SU-DHL-6 (cell line): ENCODE data around the gene ZC3H7A.
A peak's percentile ranks its signal among the peaks of the same experiment; 100 is the strongest.

Experiments used
- H2AFZ ChIP-seq: fragments of 200-600 bp; sonication (generic); 2 replicates; pipeline ENCODE4 v1.6.1; 2014; ENCODE audit warnings: low read depth, mild to moderate bottlenecking, moderate library complexity, mixed read lengths, antibody characterized with exemption, low read length; ENCODE audit not compliant: severe bottlenecking
- H3F3A ChIP-seq: fragments of 200-600 bp; shearing (Covaris generic); 2 replicates; pipeline ENCODE4 v1.6.0; 2016; ENCODE audit warnings: antibody characterized with exemption, mild to moderate bottlenecking; ENCODE audit not compliant: insufficient read depth
- H3K27ac ChIP-seq: fragments of 200-600 bp; sonication (generic); 2 replicates; pipeline ENCODE4 v1.5.1; 2016; ENCODE audit warnings: low read depth, mild to moderate bottlenecking, low read length, moderate library complexity, mixed read lengths
- H3K27me3 ChIP-seq: fragments of 200-600 bp; sonication (generic), shearing (Covaris generic); 2 replicates; pipeline ENCODE4 v1.6.0; 2014; ENCODE audit warnings: mild to moderate bottlenecking, low read length
- H3K36me3 ChIP-seq: fragments of 200-600 bp; sonication (generic); 2 replicates; pipeline ENCODE4 v1.6.1; 2014; ENCODE audit warnings: mild to moderate bottlenecking, low read length, mixed read lengths
- H3K4me2 ChIP-seq: fragments of 300-600, 200-600 bp; shearing (Covaris generic), sonication (generic); 2 replicates; pipeline ENCODE4 v1.6.0; 2014; ENCODE audit warnings: low read length, low read depth, mild to moderate bottlenecking; ENCODE audit not compliant: poor library complexity, severe bottlenecking
- H3K4me3 ChIP-seq: fragments of 200-600 bp; sonication (generic); 2 replicates; pipeline ENCODE4 v1.5.1; 2014; ENCODE audit warnings: antibody characterized with exemption, low read length, mild to moderate bottlenecking, mixed read lengths; ENCODE audit not compliant: insufficient read depth, poor library complexity, severe bottlenecking
- H3K79me2 ChIP-seq: fragments of 200-600 bp; sonication (generic); 2 replicates; pipeline ENCODE4 v1.6.1; 2014; ENCODE audit warnings: mild to moderate bottlenecking, low read length, moderate library complexity; ENCODE audit not compliant: insufficient read depth
- H3K9ac ChIP-seq: fragments of 200-600 bp; sonication (generic); 2 replicates; pipeline ENCODE4 v1.7.0; 2014; ENCODE audit warnings: mild to moderate bottlenecking, low read length
- H3K9me2 ChIP-seq: fragments of 200-600 bp; sonication (generic); replicated peaks from 2 replicates; pipeline ENCODE4 v1.6.1; 2014; ENCODE audit warnings: low read length; ENCODE audit not compliant: insufficient read depth
- H3K9me3 ChIP-seq: fragments of 200-600 bp; sonication (generic); 2 replicates; pipeline ENCODE4 v1.6.1; 2014; ENCODE audit warnings: low read length, mixed read lengths; ENCODE audit not compliant: insufficient read depth
- H4K20me1 ChIP-seq: fragments of 200-600 bp; sonication (generic); 2 replicates; pipeline ENCODE4 v1.6.1; 2014; ENCODE audit warnings: low read depth, mild to moderate bottlenecking, antibody characterized with exemption, low read length, moderate library complexity, mixed read lengths
- CTCF ChIP-seq: fragments of 200-600 bp; sonication (generic); IDR thresholded peaks from one replicate; pipeline ENCODE4 v1.5.1; 2017; ENCODE audit warnings: antibody characterized with exemption, mild to moderate bottlenecking, low read length, moderate library complexity; ENCODE audit not compliant: insufficient read depth, poor library complexity, severe bottlenecking
- EZH2phosphoT487 ChIP-seq: fragments of 200-600 bp; sonication (generic), shearing (Covaris generic); conservative IDR thresholded peaks from 2 replicates; pipeline ENCODE4 v1.6.1; 2018; ENCODE audit warnings: mild to moderate bottlenecking, antibody characterized with exemption, low read length, moderate library complexity, mixed read lengths

Gene ZC3H7A

DNA sequence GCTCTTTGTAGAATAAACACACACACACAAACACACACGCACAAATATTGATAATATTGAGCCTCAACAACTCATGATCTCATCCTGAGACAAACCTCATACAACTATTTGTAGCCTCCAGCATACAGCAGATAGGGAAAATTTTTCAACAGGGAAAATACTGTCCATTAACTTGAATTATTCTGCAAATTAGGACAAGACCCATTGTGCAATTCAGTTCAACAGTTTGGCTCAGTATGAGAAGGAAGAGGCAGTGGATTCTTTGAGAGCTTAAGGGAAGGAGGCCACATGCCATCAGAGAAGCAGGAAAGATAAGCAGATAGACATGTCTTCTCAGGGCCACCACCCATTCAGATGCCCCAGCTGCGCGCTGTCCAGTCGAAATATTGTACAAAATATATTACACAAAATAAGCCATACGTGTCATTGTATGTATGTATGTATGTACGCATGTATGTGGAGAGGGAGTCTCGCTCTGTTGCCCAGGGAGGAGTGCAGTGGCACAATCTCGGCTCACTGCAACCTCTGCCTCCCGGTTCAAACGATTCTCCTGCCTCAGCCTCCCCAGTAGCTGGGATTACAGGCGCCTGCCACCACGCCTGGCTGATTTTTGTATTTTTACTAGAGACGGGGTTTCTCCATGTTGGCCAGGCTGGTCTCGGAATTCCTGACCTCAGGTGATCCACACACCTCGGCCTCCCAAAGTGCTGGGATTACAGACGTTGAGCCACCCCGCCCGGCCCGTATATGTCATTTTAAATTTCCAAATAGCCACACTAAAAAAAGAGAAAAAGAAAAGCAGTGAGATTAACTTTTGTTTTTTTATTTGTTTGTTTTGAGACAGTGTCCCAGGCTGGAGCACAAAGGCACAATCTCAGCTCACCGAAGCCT is 1.8 kb downstream of the ZC3H7A start:
- Histone ChIP-seq H4K20me1 (peaks cover under 1% of the 10 kb centered on the region; the same call in 1 of the 2 replicates), H3K9ac (peak overlapping the region; percentile 99), H3K27me3 (no peaks in the 10 kb centered on the region), H3K9me3 (no peaks in the 10 kb centered on the region), H2AFZ (no peak overlapping the region), H3K36me3 (peaks cover 6% of the 10 kb centered on the region; the same call in 1 of the 2 replicates), H3K27ac (peak overlapping the region; percentile 82), H3K4me2 (peak overlapping the region; percentile 96), H3K79me2 (peaks cover 75% of the 10 kb centered on the region), H3K4me3 (peak overlapping the region; percentile 99), H3K9me2 (no peaks in the 10 kb centered on the region), H3F3A (peaks cover 14% of the 10 kb centered on the region)
- TF ChIP-seq EZH2phosphoT487: no peak
- TF ChIP-seq CTCF: no peak

- H3K9me3 ChIP-seq: no peaks in the 10 kb centered on the region
- H3K4me2 ChIP-seq: peak overlapping the region; percentile 96
- no peak overlapping the region for H2AFZ ChIP-seq
- H3K27me3 ChIP-seq: no peaks in the 10 kb centered on the region
- no peaks in the 10 kb centered on the region for H3K9me2 ChIP-seq
- 0 out of 2 replicates have a peak overlapping the region, but pooled peaks have one; percentile 99 for H3K9ac ChIP-seq
- peaks cover 6% of the 10 kb centered on the region; the same call in 1 of the 2 replicates for H3K36me3 ChIP-seq
- no peak overlapping the region for H3K4me3 ChIP-seq
- TF ChIP-seq EZH2phosphoT487 (no peak), CTCF (no peak)
- H3K27ac ChIP-seq: peak overlapping the region; percentile 2
- H4K20me1 ChIP-seq: peaks cover 4% of the 10 kb centered on the region; the same call in 1 of the 2 replicates
- H3K79me2 ChIP-seq: peaks cover 83% of the 10 kb centered on the region
- H3F3A ChIP-seq: peaks cover 14% of the 10 kb centered on the region
Observed at GRCh38 chr16:11794447-11794846, 2.6 kb downstream of the ZC3H7A start.

DNA sequence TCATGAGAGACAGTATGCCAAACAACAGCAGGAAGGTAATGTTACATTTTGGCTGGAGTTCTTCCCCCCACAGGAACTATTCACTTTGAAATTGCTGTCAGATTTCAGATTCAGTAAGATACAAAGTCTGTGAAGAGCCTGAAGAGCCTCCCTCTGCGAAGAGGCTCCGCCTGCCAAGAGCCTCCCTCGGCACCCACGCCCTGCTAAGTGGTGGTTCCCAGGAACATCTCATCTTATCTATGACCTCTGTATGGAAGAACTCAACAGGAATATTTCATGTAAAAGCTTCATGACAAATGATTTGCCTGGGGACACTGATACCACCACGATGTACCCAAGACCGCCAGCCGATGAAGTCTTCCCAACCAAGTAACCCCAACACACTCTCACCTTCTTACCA is 3.2 kb downstream of the ZC3H7A start:
- Histone ChIP-seq H3K79me2 (peaks cover 89% of the 10 kb centered on the region), H3F3A (peaks cover 14% of the 10 kb centered on the region), H3K27ac (peak overlapping the region; percentile 2; the same call in 1 of the 2 replicates), H3K4me2 (peak overlapping the region; percentile 96), H2AFZ (no peak overlapping the region), H3K27me3 (no peaks in the 10 kb centered on the region), H4K20me1 (peaks cover 4% of the 10 kb centered on the region; the same call in 1 of the 2 replicates), H3K9me3 (no peaks in the 10 kb centered on the region), H3K9ac (no peak overlapping the region), H3K4me3 (no peak overlapping the region), H3K9me2 (no peaks in the 10 kb centered on the region), H3K36me3 (peaks cover 6% of the 10 kb centered on the region; the same call in 1 of the 2 replicates)
- TF ChIP-seq CTCF (no peak), EZH2phosphoT487 (no peak)
